ENCODE measurements around the gene PI4K2B.
"Not testable (repeated sequence)": the region's sequence is repeated elsewhere in the genome, so short reads cannot be mapped to it uniquely, and the experiment has no call there.

The PI4K2B gene

DNA sequence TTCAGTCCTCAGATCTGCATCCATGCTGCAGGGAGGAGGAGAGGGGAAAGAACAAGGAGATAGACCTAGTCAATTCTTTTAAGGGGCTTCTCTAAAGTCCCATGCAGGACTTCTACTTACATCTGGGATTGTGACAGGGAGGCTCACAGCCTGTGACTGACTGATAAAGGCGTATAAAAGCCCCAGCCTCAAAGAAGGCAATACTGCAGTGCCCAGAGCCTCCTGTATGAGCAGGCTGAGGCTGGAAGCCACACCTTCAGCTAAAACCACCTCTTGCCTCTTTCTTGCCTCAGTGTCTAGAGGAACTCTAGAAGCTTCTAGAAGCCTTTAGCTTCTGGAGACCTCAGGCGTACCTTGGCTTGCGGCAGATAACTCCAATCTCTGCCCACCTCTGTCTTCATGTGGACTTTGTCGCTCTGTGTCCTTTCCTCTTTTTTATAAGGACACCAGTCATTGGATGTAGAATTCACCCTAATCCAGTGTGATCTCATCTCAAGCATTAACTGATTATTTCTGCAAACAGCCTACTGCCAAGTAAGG lies 72.8 kb downstream of the PI4K2B start:
- no peak for DNase-seq (ENCODE audit: low read depth in 2 of 2)

DNA sequence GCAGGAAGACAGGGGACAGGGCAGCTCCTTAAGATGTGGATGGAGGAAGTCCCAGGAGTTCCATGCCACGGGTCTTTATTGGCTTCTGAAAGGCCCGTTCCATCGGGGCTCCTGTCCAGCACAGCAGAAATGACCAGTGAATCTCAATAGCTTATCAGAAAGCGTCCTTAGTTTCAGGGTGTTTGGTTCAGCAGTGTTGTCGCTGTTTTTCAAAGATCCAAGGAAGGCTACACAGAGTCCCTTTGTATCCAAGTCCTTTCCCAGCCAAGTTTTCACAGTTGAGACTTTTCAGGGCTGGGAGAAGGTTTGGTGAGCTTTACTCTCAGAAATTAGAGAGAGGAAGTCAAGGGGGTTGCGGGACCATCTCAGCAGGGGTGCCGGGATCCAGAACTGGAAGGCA lies 73.8 kb downstream of the PI4K2B start:
- no peak for DNase-seq (ENCODE audit: low read depth in 2 of 2)

GRCh38 chr4:25308306-25308705 lies 74.5 kb downstream of the PI4K2B start:
- no peak for DNase-seq (ENCODE audit: low read depth in 2 of 2)

DNA sequence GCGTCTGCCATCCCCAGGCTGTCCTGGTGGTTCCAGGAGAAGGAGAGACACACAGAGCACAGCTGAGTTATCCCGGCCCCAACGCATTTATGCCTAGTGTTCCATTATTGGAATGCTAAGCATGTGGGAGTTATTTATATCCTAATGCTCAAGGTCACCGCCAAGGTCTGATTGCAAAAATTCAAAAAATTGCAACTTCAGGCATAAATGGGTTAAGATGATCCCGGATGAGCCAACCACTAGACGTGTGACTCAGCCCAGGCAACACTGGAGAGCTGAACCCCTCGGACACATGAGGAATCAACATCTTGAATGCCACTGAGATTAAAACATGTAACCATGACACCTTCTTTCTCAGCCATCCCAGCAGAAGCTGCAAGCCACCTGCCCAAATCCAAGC lies 74.9 kb downstream of the PI4K2B start:
- DNase-seq (ENCODE audit: low read depth in 2 of 2), result no peak

- no peak for DNase-seq (ENCODE audit: low read depth in 2 of 2)
These were observed 76.4 kb downstream of the PI4K2B start for GRCh38 chr4:25310066-25310802.

- DNase-seq (ENCODE audit: low read depth in 2 of 2), result no peak
These were observed 77.0 kb downstream of the PI4K2B start for GRCh38 chr4:25310803-25311166.

GRCh38 chr4:25312496-25313200 lies 78.8 kb downstream of the PI4K2B start, which contains the start of gene ZCCHC4:
ZCCHC4 (plus strand) TSS chr4:25312774; CDS start chr4:25312810, 36 bp downstream.
- peak; percentile 75 to 77 for DNase-seq (ENCODE audit: low read depth in 2 of 2)

DNA sequence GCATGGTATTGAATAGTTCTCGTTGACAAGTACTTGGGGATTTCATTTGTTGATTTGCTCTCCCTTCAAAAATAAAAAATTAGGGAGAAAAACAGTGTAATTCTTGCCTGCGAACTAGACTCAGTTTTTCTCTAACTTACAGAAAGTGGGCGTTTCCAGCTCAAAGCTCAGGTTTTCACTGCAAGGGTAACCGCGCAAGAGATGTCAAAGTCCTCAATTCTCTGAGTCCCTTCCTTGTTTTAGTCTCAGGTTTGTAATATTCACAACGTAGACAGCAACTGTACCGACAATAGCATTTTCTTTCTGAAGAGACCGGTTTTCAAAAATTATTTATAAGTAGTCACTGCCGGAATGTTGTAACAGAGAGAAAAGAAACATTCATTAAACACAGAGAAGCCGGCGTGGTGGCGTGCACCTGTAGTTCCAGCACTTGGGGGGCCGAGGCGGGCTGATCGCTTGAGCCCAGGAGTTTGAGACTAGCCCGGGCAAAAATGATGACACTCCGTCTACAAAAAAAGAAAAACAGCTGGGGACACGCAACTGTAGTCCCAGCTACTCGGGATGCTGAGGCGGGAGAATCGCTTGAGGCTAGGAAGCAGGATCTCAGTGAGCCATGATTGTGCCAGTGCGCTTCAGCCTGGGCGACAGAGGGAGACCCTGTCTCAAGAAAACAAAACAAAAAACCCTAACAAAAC lies 79.5 kb downstream of the PI4K2B start:
- no peak for DNase-seq (ENCODE audit: low read depth in 2 of 2)

DNA sequence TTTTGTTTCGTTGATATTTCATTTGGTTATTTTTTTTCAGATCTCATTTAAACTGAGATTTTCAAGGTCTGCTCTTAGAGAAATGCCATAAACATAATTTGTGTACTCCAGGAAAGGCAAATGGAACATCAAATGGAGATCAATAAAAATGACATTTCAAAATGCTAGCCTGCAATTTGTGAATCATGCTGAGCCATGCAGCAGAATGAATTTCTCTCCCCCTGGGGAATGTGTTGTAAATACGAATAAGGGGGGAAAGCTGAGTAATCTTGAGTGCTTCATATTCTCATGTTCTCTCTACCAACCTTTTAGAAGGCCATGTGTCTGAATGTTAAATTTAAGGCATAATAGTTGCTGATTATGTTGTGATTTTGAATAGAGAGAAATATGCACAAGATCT lies 86.5 kb downstream of the PI4K2B start:
- peak in 1 of 2 experiments; percentile 16 for DNase-seq (ENCODE audit: low read depth in 2 of 2)

DNA sequence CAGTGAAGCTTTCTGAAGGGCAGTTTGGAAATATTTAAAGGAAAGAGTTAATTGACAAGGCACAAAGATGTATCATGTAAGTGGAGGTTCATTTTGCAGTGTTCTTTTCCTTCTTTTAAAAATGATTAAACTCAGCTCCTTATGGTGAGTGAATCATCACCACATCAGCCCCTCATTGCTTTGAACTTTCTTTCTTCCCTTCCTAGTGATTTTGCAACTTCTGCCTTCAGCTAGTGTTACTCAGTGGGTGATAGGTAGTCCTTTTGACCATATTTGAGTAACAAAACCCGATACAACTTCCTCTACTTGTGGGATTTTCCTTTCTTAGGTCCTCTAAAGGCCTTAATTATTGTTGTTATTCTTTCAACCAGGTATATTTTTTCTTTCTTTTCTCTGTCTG lies 86.9 kb downstream of the PI4K2B start:
- DNase-seq (ENCODE audit: low read depth in 2 of 2), result peak; percentile 42 to 46

DNA sequence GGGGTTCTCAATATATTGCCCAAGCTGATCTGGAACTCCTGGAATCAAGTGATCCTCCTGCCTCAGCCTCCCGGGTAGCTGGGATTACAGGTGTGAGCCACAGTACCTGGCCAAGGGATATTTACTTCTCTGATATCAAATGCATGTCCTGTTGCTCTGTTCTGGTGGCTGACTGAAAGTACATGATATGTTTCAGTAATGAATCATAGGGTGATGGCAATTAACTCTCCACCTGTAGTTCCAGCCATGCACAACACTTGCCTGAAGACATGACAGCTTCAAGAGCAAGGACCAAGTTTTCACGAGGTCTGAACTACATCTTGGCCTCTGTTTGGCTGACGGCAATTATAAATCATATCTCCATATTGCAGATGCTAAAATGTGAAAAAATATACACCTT lies 87.9 kb downstream of the PI4K2B start:
- no peak for DNase-seq (ENCODE audit: low read depth in 2 of 2)

DNA sequence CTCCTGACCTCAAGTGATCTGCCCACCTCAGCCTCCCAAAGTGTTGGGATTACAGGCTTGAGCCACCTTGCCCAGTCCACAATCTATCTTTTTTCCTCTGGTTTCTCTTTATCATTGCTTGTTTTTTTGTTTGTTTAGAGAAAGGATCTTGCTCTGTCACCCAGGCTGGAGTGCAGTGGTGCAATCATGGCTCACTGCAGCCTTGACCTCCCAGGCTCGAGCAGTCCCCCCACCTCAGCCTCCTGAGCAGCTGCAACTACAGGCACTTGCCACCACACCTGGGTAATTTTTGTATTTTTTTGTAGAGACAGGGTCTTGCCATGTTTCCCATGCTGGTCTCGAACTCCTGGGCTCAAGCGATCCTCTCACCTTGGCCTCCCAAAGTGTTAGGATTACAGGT lies 94.6 kb downstream of the PI4K2B start:
- DNase-seq (ENCODE audit: low read depth in 2 of 2), result not testable (repeated sequence)

Data from fibroblast of skin of left biceps (primary cell).